Epithelial cell of proximal tubule (primary cell): ENCODE measurements around the gene NPAT. TPM values are rescaled to one million over a fixed set of nuclear protein-coding genes. Genes with fewer than 3 reads are reported as not detected.

Source experiments
- DNase-seq: peaks from one replicate; pipeline ENCODE4 v3.0.0-alpha.2; 2011; ENCODE audit warnings: low read depth
- H3K4me3 ChIP-seq: 2 replicates; pipeline ENCODE4 v1.5.1; 2011; ENCODE audit warnings: low read depth, mild to moderate bottlenecking, low read length
- CTCF ChIP-seq: conservative IDR thresholded peaks from 2 replicates; pipeline ENCODE4 v1.5.1; 2012; ENCODE audit warnings: low read depth, mild to moderate bottlenecking, low read length
- total RNA-seq: library from RNA; depleted of rRNA; stranded (reverse); fragments of >200 nt; gene quantifications from 2 replicates; pipeline ENCODE4 v1.2.3, GENCODE V29; 2015

NPAT gene
- total RNA-seq, 1 donor from 2014 or later: 9.6 TPM

- H3K4me3 ChIP-seq: no peak overlapping the region
- no peak for DNase-seq
- no peak for TF ChIP-seq CTCF
Measured at GRCh38 chr11:108210441-108210840, 12.0 kb downstream of the NPAT start.

- no peak for TF ChIP-seq CTCF
- DNase-seq: no peak
- H3K4me3 ChIP-seq: no peak overlapping the region
Measured at GRCh38 chr11:108207683-108208060, 14.8 kb downstream of the NPAT start.

- no peak overlapping the region for H3K4me3 ChIP-seq
- no peak for DNase-seq
- no peak for TF ChIP-seq CTCF
Measured at GRCh38 chr11:108206969-108207682, 15.3 kb downstream of the NPAT start.

GRCh38 chr11:108206171-108206570, 16.3 kb downstream of the NPAT start:
- no peak for DNase-seq
- TF ChIP-seq CTCF: no peak
- no peak overlapping the region for H3K4me3 ChIP-seq

- no peak overlapping the region for H3K4me3 ChIP-seq
- DNase-seq: no peak
- TF ChIP-seq CTCF: no peak
Measured at GRCh38 chr11:108204929-108205499, 17.4 kb downstream of the NPAT start.

- TF ChIP-seq CTCF: no peak
- H3K4me3 ChIP-seq: no peak overlapping the region
- DNase-seq: no peak
Measured at GRCh38 chr11:108204376-108204775, 18.1 kb downstream of the NPAT start.

- no peak for DNase-seq
- no peak for TF ChIP-seq CTCF
- no peak overlapping the region for H3K4me3 ChIP-seq
Measured at GRCh38 chr11:108203075-108203474, 19.4 kb downstream of the NPAT start.
